Pancreas (tissue), 10 donors: ENCODE measurements around the gene NEU2. TPM values are rescaled to one million over a fixed set of nuclear protein-coding genes. Genes with fewer than 3 reads are reported as not detected.

Source experiments
- ATAC-seq, 4 donors: fragments of 200-7000 bp; cut with Tn5 transposase; one replicate each; pipeline versions ENCODE4 v1.8.0 to v1.9.1; 2020; ENCODE audit warnings: mild to moderate bottlenecking in 4 of 4, moderate library complexity in 4 of 4
- DNase-seq, 6 donors: peaks; one replicate each; pipeline ENCODE4 v3.0.0-alpha.2; 2020
- FAIRE-seq: peaks from 2 replicates; lab custom pipeline; 2012; peaks lifted over from hg19 to GRCh38; lab: Jason Lieb, UNC
- H3K27ac ChIP-seq, 4 donors: fragments of 200-600 bp; sonication (generic); 1 replicate in 3 of 4; 2 replicates in 1 of 4; pipeline versions ENCODE4 v1.5.0 to v1.8.0; 2020
- H3K27me3 ChIP-seq, 4 donors: fragments of 200-600 bp; one replicate each; pipeline ENCODE4 v1.8.0; 2021
- H3K36me3 ChIP-seq, 3 donors: fragments of 200-600 bp; sonication (generic) in 1 of 3; one replicate each; pipeline versions ENCODE4 v1.5.0 to v1.8.0; 2020 to 2021
- H3K4me1 ChIP-seq, 3 donors: fragments of 200-600 bp; one replicate each; pipeline ENCODE4 v1.8.0; 2021
- H3K4me3 ChIP-seq, 4 donors: fragments of 200-600 bp; sonication (generic) in 2 of 4; one replicate each; pipeline versions ENCODE4 v1.5.0 to v1.8.0; 2020 to 2021
- H3K9me3 ChIP-seq, 4 donors: fragments of 200-600 bp; one replicate each; pipeline ENCODE4 v1.8.0; 2021
- WGBS, 2 donors: extraction: QIAGEN DNeasy Blood & Tissue Kit; methylation state at CpG; one replicate each; pipeline ENCODE4 v1.1.7; 2013; 5-methylcytosine and 5-hydroxymethylcytosine counted together
- intact Hi-C, 3 donors: fragments of 100-400 bp; cut with DNase I; formaldehyde crosslinking; loops; one replicate each; pipeline versions ENCODE4 v1.11.1 to v1.14.2; 2022
- polyA plus RNA-seq, 2 donors: library from polyadenylated mRNA; stranded (reverse); fragments of 200-250 nt; gene quantifications; one replicate each; pipeline ENCODE4 v1.2.3, GENCODE V29; 2013
- total RNA-seq, 6 donors: library from RNA; stranded (reverse); fragmentation: NEBNext Ultra II Directional in 4 of 6; extraction: Animal tissue kit (Norgen Biotek cat#: 25700) in 4 of 6; gene quantifications; one replicate each; pipeline versions ENCODE4 v1.2.1 to v1.2.4, GENCODE V29; 2021 to 2023
- TF ChIP-seq, protein P1 (sequence below), 4 donors: fragments of 200-600 bp; sonication (generic) in 3 of 4; IDR thresholded peaks; one replicate each; pipeline versions ENCODE4 v1.5.0 to v1.8.0; 2021; ENCODE audit warnings: antibody characterized with exemption in 4 of 4
- donor health status: healthy with polysubstance abuse.
- donor health status: DM: no; HTN: no; CAD: no; lungs with moderate emphysema.
- donor health status: DM: no; HTN: no; CAD: no.
- donor health status: control.
- donor health status: control.
- donor health status: Bipolar disorder and iron deficiency.
- donor health status: DM: yes; HTN: yes; CAD: no.
- donor health status: DM: no; HTN: no; CAD: no.
- donor health status: DM: no; HTN: no; CAD: no.
- donor health status: DM: yes; HTN: yes; CAD: no.

NEU2 gene
- total and polyA plus RNA-seq, 8 donors: not detected

DNA sequence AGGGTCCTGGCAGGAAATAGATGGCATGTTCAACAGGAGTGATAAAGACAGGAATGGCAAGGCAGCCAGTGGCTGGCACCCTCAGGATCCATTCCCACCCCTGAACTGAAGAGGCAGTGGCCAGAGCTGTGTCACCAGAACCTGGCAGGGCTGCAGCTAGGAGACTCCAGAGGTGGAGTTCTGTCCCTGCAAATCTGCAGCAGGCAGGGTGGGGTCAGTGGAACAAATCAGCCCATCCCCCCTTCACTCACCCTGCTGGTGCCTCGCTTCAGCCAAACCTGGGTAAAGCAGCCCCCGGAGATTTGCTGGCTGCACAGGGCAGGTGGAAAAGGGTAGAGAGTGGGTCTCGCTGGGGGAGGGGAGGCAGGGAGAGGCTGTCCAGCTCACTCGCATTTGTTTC is 40.4 kb downstream of the NEU2 start:
- no peak for FAIRE-seq
- Histone ChIP-seq H3K27me3 (no peaks in the 10 kb centered on the region), H3K4me1 (no peaks in the 10 kb centered on the region), H3K36me3 (no peaks in the 10 kb centered on the region), H3K9me3 (no peaks in the 10 kb centered on the region), H3K27ac (no peak overlapping the region), H3K4me3 (no peak overlapping the region)
- TF ChIP-seq, protein P1, sequence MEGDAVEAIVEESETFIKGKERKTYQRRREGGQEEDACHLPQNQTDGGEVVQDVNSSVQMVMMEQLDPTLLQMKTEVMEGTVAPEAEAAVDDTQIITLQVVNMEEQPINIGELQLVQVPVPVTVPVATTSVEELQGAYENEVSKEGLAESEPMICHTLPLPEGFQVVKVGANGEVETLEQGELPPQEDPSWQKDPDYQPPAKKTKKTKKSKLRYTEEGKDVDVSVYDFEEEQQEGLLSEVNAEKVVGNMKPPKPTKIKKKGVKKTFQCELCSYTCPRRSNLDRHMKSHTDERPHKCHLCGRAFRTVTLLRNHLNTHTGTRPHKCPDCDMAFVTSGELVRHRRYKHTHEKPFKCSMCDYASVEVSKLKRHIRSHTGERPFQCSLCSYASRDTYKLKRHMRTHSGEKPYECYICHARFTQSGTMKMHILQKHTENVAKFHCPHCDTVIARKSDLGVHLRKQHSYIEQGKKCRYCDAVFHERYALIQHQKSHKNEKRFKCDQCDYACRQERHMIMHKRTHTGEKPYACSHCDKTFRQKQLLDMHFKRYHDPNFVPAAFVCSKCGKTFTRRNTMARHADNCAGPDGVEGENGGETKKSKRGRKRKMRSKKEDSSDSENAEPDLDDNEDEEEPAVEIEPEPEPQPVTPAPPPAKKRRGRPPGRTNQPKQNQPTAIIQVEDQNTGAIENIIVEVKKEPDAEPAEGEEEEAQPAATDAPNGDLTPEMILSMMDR (IDR thresholded peaks at IDR 0.05): no peak
- WGBS, 2 donors: 49 to 62% methylated on average over 4 of the region's 4 CpGs
- DNase-seq: no peak
- no peak for ATAC-seq
- intact Hi-C loops: no loop called here

GRCh38 chr2:233074106-233074505 is 41.6 kb downstream of the NEU2 start:
- intact Hi-C loops: no loop called here
- no peak for ATAC-seq
- Histone ChIP-seq H3K4me1 (no peaks in the 10 kb centered on the region), H3K27me3 (no peaks in the 10 kb centered on the region), H3K9me3 (no peaks in the 10 kb centered on the region), H3K36me3 (no peaks in the 10 kb centered on the region), H3K4me3 (no peak overlapping the region), H3K27ac (no peak overlapping the region)
- TF ChIP-seq, protein P1 (IDR thresholded peaks at IDR 0.05): no peak
- DNase-seq: no peak
- 41 to 65% methylated on average over 7 of the region's 7 CpGs for WGBS, 2 donors
- FAIRE-seq: no peak

- TF ChIP-seq, protein P1 (IDR thresholded peaks at IDR 0.05): no peak
- Histone ChIP-seq H3K36me3 (no peaks in the 10 kb centered on the region), H3K4me3 (no peak overlapping the region), H3K9me3 (no peaks in the 10 kb centered on the region), H3K27me3 (no peaks in the 10 kb centered on the region), H3K27ac (peak overlapping the region in 2 of 4 donors; percentile 28 to 50), H3K4me1 (no peaks in the 10 kb centered on the region)
- peak in 2 of 4 donors; percentile 46 to 65 for ATAC-seq
- WGBS, 2 donors: 63 to 75% methylated on average over 6 of the region's 6 CpGs
- intact Hi-C loops: no loop called here
- FAIRE-seq: no peak
- no peak for DNase-seq
Observed at GRCh38 chr2:233075141-233075965, 42.9 kb downstream of the NEU2 start.

DNA sequence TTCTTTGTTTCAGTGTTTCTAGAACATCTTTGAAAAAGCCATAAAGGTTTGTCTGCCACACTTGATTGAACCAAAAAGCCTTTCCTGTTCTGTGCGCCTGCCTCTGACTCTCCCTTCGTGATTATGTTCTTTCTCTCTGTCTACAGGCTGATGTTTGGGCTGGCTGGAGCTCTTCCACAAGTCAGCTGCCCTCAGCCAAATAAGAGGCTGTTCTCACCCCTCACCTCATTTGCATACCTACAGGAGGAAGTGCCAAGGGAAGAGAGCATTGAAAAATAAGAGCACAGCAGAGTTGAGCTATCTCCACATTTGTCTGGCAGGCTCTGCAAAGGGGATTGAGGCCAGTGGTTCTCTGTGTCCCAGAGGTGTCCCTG is 43.5 kb downstream of the NEU2 start:
- no peak for DNase-seq
- TF ChIP-seq, protein P1 (IDR thresholded peaks at IDR 0.05): no peak
- ATAC-seq: peak in 3 of 4 donors; percentile 57 to 83 (median 72)
- H3K9me3 ChIP-seq: no peaks in the 10 kb centered on the region
- FAIRE-seq: no peak
- no peak overlapping the region for H3K4me3 ChIP-seq
- H3K27me3 ChIP-seq: no peaks in the 10 kb centered on the region
- no peaks in the 10 kb centered on the region for H3K36me3 ChIP-seq
- no peaks in the 10 kb centered on the region for H3K4me1 ChIP-seq
- intact Hi-C loops: no loop called here
- H3K27ac ChIP-seq: peak overlapping the region in 2 of 4 donors; percentile 28 to 50
- WGBS, 2 donors: 33 to 50% methylated on average over 2 of the region's 2 CpGs

GRCh38 chr2:233076749-233077148 is 44.3 kb downstream of the NEU2 start:
- intact Hi-C loops: no loop called here
- TF ChIP-seq, protein P1 (IDR thresholded peaks at IDR 0.05): no peak
- Histone ChIP-seq H3K27me3 (no peaks in the 10 kb centered on the region), H3K27ac (peak overlapping the region in 1 of 4 donors; percentile 6), H3K9me3 (no peaks in the 10 kb centered on the region), H3K4me3 (no peak overlapping the region), H3K36me3 (no peaks in the 10 kb centered on the region), H3K4me1 (no peaks in the 10 kb centered on the region)
- WGBS, 2 donors: 17 to 43% methylated on average over 3 of the region's 3 CpGs
- peak in 1 of 4 donors; percentile 41 for ATAC-seq
- no peak for DNase-seq
- FAIRE-seq: no peak
